GM12872 (cell line): ENCODE measurements around the gene FKBP15.

Experiments
- TF ChIP-seq, protein P1 (sequence below): IDR thresholded peaks from 3 replicates; pipeline ENCODE4 v1.5.1; 2011; ENCODE audit warnings: low read depth, mild to moderate bottlenecking, low read length, moderate library complexity; ENCODE audit not compliant: insufficient read depth

FKBP15 gene

DNA sequence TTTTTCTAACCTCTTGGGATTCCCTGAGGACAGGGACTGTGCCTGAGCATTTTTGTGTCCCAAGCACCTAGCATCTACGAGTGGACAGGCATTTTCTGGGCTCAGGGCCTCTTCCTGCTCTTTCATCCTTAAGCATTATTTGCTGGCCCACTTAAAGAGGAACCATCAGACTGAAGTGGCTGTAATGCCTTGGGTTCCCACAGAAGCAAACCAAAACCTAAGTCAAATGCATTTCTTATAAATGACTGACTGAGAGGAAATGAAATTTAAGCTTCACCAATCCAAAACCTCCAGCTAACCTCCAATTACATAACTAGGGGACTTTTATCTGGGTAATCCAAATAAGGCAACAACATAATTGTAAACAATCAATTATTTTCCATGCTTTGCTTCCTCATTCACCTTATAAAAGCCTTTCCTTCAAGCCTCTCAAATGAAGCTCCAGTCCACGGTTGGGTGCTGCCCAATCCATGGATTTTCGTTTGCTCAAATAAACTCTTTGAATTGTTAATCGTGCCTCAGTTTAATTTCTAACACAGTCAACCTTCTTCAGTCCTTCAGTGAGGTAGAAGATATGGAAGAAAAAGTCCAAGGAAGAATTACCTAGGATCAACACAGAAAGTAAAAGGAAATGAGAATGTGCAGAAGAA, 95.6 kb downstream of the FKBP15 start:
- TF ChIP-seq, protein P1, sequence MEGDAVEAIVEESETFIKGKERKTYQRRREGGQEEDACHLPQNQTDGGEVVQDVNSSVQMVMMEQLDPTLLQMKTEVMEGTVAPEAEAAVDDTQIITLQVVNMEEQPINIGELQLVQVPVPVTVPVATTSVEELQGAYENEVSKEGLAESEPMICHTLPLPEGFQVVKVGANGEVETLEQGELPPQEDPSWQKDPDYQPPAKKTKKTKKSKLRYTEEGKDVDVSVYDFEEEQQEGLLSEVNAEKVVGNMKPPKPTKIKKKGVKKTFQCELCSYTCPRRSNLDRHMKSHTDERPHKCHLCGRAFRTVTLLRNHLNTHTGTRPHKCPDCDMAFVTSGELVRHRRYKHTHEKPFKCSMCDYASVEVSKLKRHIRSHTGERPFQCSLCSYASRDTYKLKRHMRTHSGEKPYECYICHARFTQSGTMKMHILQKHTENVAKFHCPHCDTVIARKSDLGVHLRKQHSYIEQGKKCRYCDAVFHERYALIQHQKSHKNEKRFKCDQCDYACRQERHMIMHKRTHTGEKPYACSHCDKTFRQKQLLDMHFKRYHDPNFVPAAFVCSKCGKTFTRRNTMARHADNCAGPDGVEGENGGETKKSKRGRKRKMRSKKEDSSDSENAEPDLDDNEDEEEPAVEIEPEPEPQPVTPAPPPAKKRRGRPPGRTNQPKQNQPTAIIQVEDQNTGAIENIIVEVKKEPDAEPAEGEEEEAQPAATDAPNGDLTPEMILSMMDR = no peak
